ENCODE measurements around the gene NXT1. TPM values are rescaled to one million over a fixed set of nuclear protein-coding genes. Genes with fewer than 3 reads are reported as not detected.
A peak's percentile ranks its signal among the peaks of the same experiment; 100 is the strongest.

The NXT1 gene
- total RNA-seq, 3 donors from 2014 or later (not counting 1 experiment from before 2014, with no cell fraction given), result 47.4 to 61.8 (median 56.3) TPM

GRCh38 chr20:23358563-23358906 is 7.9 kb downstream of the NXT1 start:
- Mint-ChIP-seq H3K4me3 (peak overlapping the region; percentile 97), H3K9me3 (no peaks in the 10 kb centered on the region), H3K27me3 (ENCODE audit: low read depth in 2 of 2) (no peaks in the 10 kb centered on the region), H3K27ac (peak overlapping the region; percentile 97 to 99), H3K4me1 (peaks cover 28 to 41% of the 10 kb centered on the region in 2 donors), H3K36me3 (no peaks in the 10 kb centered on the region)
- H3K4me3 ChIP-seq (ENCODE audit: low read length), result peak overlapping the region; percentile 13
- WGBS (ENCODE audit: insufficient coverage), result 38% methylated on average over 6 of the region's 6 CpGs
- peaks cover 12% of the 10 kb centered on the region for H3K36me3 ChIP-seq (ENCODE audit: control insufficient read depth, insufficient read depth, low read length)
- no peaks in the 10 kb centered on the region for H3K27me3 ChIP-seq (ENCODE audit: control insufficient read depth, insufficient read depth, low read length)
- intact Hi-C loops (cut with micrococcal nuclease), result loop anchor here (1.0 kb wide), 2 partner anchors 8 to 63 kb away; partner anchors contain the start of genes NAPB and NXT1
- H3K9me3 ChIP-seq (ENCODE audit: control insufficient read depth, insufficient read depth, low read length), result no peaks in the 10 kb centered on the region
- H3K27ac ChIP-seq (ENCODE audit: low read length), result peak overlapping the region; percentile 85
- DNase-seq (no peak), ATAC-seq (no peak)
- peaks cover 33% of the 10 kb centered on the region for H3K4me1 ChIP-seq (ENCODE audit: control insufficient read depth, insufficient read depth, low read length)
- no peak for TF ChIP-seq CTCF (IDR thresholded peaks at IDR 0.05)

GRCh38 chr20:23358923-23359593 is 8.5 kb downstream of the NXT1 start:
- Mint-ChIP-seq H3K36me3 (no peaks in the 10 kb centered on the region), H3K27ac (peak overlapping the region; percentile 97 to 99), H3K4me3 (peak overlapping the region; percentile 97), H3K9me3 (no peaks in the 10 kb centered on the region), H3K27me3 (ENCODE audit: low read depth in 2 of 2) (no peaks in the 10 kb centered on the region), H3K4me1 (peaks cover 32 to 42% of the 10 kb centered on the region in 2 donors)
- DNase-seq (no peak), ATAC-seq (no peak)
- Histone ChIP-seq H3K9me3 (ENCODE audit: control insufficient read depth, insufficient read depth, low read length) (no peaks in the 10 kb centered on the region), H3K27me3 (ENCODE audit: control insufficient read depth, insufficient read depth, low read length) (no peaks in the 10 kb centered on the region), H3K4me3 (ENCODE audit: low read length) (no peak overlapping the region), H3K27ac (ENCODE audit: low read length) (peak overlapping the region; percentile 85), H3K36me3 (ENCODE audit: control insufficient read depth, insufficient read depth, low read length) (peaks cover 10% of the 10 kb centered on the region), H3K4me1 (ENCODE audit: control insufficient read depth, insufficient read depth, low read length) (peaks cover 34% of the 10 kb centered on the region)
- TF ChIP-seq CTCF (IDR thresholded peaks at IDR 0.05), result no peak
- 88% methylated on average over 7 of the region's 7 CpGs for WGBS (ENCODE audit: insufficient coverage)
- intact Hi-C loops (cut with micrococcal nuclease), result loop anchor here (1.0 kb wide), 2 partner anchors 9 to 62 kb away; partner anchors contain the start of genes NAPB and NXT1

- intact Hi-C loops (cut with micrococcal nuclease), result loop anchor here (10.0 kb wide), 1 partner anchor 1594 kb away; no protein-coding TSS in a partner anchor
- no peaks in the 10 kb centered on the region for H3K9me3 ChIP-seq (ENCODE audit: control insufficient read depth, insufficient read depth, low read length)
- Mint-ChIP-seq H3K4me3 (peak overlapping the region; percentile 90), H3K36me3 (peaks cover 11% of the 10 kb centered on the region), H3K9me3 (no peaks in the 10 kb centered on the region), H3K27me3 (ENCODE audit: low read depth in 2 of 2) (no peaks in the 10 kb centered on the region), H3K4me1 (peaks cover 43 to 53% of the 10 kb centered on the region in 2 donors), H3K27ac (peak overlapping the region; percentile 98)
- H3K27me3 ChIP-seq (ENCODE audit: control insufficient read depth, insufficient read depth, low read length), result no peaks in the 10 kb centered on the region
- peaks cover 39% of the 10 kb centered on the region for H3K4me1 ChIP-seq (ENCODE audit: control insufficient read depth, insufficient read depth, low read length)
- DNase-seq (no peak), ATAC-seq (no peak)
- 86% methylated on average over 1 of the region's 1 CpG for WGBS (ENCODE audit: insufficient coverage)
- peak overlapping the region; percentile 99 for H3K27ac ChIP-seq (ENCODE audit: low read length)
- TF ChIP-seq CTCF (IDR thresholded peaks at IDR 0.05), result no peak
- H3K4me3 ChIP-seq (ENCODE audit: low read length), result no peak overlapping the region
- H3K36me3 ChIP-seq (ENCODE audit: control insufficient read depth, insufficient read depth, low read length), result peaks cover 4% of the 10 kb centered on the region
Measured at GRCh38 chr20:23360531-23360930, 9.9 kb downstream of the NXT1 start.
